Neutrophil (primary cell): ENCODE data around the gene KCNIP1.

Source experiments
- H3K27ac ChIP-seq: fragments of 200-600 bp; sonication (generic); 2 replicates; pipeline ENCODE4 v1.5.1; 2016; ENCODE audit warnings: mild to moderate bottlenecking, moderate library complexity
- H3K27me3 ChIP-seq: fragments of 200-600 bp; sonication (generic); 2 replicates; pipeline ENCODE4 v1.6.0; 2016; ENCODE audit warnings: mild to moderate bottlenecking
- H3K36me3 ChIP-seq: fragments of 200-600 bp; sonication (generic); 2 replicates; pipeline ENCODE4 v1.5.1; 2017
- H3K4me1 ChIP-seq, 2 experiments: fragments of 200-600 bp in 1 of 2; sonication (generic) in 1 of 2; 1 replicate in 1 of 2; 2 replicates in 1 of 2; pipeline versions ENCODE4 v1.5.1 to v1.6.1; 2013 to 2016; ENCODE audit warnings: low read depth in 1 of 2, low read length in 1 of 2, mild to moderate bottlenecking in 1 of 2, moderate library complexity in 1 of 2; ENCODE audit not compliant: control insufficient read depth in 1 of 2, insufficient read depth in 1 of 2
- H3K4me3 ChIP-seq, 2 experiments: fragments of 200-600 bp in 1 of 2; sonication (generic) in 1 of 2; 1 replicate in 1 of 2; 2 replicates in 1 of 2; pipeline ENCODE4 v1.5.1; 2013 to 2016; ENCODE audit warnings: low read depth in 1 of 2, low read length in 1 of 2, mild to moderate bottlenecking in 1 of 2, moderate library complexity in 1 of 2
- H3K9me3 ChIP-seq: fragments of 200-600 bp; sonication (generic); 2 replicates; pipeline ENCODE4 v1.5.1; 2016
- TF ChIP-seq, protein P1 (sequence below): fragments of 200-600 bp; sonication (generic); IDR thresholded peaks from 2 replicates; pipeline ENCODE4 v1.5.1; 2016; ENCODE audit warnings: antibody characterized with exemption

The KCNIP1 gene

GRCh38 chr5:170694911-170695310 is 191.1 kb downstream of the KCNIP1 start:
- no peaks in the 10 kb centered on the region for H3K4me1 ChIP-seq
- no peak overlapping the region for H3K4me3 ChIP-seq
- H3K27ac ChIP-seq, result no peak overlapping the region
- TF ChIP-seq, protein P1, sequence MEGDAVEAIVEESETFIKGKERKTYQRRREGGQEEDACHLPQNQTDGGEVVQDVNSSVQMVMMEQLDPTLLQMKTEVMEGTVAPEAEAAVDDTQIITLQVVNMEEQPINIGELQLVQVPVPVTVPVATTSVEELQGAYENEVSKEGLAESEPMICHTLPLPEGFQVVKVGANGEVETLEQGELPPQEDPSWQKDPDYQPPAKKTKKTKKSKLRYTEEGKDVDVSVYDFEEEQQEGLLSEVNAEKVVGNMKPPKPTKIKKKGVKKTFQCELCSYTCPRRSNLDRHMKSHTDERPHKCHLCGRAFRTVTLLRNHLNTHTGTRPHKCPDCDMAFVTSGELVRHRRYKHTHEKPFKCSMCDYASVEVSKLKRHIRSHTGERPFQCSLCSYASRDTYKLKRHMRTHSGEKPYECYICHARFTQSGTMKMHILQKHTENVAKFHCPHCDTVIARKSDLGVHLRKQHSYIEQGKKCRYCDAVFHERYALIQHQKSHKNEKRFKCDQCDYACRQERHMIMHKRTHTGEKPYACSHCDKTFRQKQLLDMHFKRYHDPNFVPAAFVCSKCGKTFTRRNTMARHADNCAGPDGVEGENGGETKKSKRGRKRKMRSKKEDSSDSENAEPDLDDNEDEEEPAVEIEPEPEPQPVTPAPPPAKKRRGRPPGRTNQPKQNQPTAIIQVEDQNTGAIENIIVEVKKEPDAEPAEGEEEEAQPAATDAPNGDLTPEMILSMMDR, result no peak
- H3K36me3 ChIP-seq, result no peaks in the 10 kb centered on the region
- H3K27me3 ChIP-seq, result peaks cover 94% of the 10 kb centered on the region
- no peaks in the 10 kb centered on the region for H3K9me3 ChIP-seq

DNA sequence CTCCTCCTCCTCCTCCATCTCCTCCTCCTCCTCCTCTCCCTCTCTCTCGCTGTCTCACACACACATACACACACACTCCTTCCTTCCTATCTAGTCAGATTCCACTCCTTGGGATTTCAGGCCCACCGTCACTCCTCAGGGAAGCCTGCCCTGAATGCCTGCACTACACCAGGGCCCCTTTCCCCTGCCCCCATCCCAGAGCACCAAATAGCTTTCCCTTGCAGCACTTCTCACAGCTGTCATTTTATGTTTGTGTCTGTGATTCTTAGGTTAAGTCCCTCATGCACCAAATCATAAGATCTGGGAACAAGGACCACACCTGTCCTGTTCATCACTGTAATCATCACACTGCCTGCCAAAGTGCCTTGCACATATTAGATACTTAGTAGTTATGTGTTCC is 193.2 kb downstream of the KCNIP1 start:
- Histone ChIP-seq H3K4me3 (no peak overlapping the region), H3K27me3 (peaks cover 91% of the 10 kb centered on the region), H3K27ac (no peak overlapping the region), H3K4me1 (no peaks in the 10 kb centered on the region), H3K9me3 (no peaks in the 10 kb centered on the region), H3K36me3 (no peaks in the 10 kb centered on the region)
- TF ChIP-seq, protein P1, result no peak

- H3K9me3 ChIP-seq, result no peaks in the 10 kb centered on the region
- no peaks in the 10 kb centered on the region for H3K4me1 ChIP-seq
- H3K27ac ChIP-seq, result no peak overlapping the region
- H3K36me3 ChIP-seq, result no peaks in the 10 kb centered on the region
- TF ChIP-seq, protein P1, result no peak
- no peak overlapping the region for H3K4me3 ChIP-seq
- H3K27me3 ChIP-seq, result peaks cover 81% of the 10 kb centered on the region
Observed at GRCh38 chr5:170700503-170700902, 196.7 kb downstream of the KCNIP1 start.

DNA sequence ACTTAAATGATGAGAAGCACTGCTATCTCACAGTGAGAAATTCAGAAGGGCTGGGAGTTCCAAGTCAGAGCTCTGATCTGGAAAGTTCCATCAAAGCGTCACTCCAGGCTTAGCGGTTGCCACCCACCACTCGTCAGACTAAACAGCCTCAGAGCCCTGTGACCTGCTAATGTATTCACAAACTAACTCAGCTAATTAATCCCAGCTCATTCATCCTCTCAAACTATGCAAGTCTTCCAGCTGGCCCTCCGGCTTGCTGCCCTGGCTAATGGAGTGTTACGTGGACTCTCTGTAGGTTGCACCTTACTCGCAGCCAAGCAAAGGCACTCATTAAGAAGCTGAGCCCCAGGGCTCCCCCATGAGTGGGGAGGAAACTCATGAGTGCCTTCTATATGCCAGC is 197.5 kb downstream of the KCNIP1 start:
- Histone ChIP-seq H3K27ac (no peak overlapping the region), H3K9me3 (no peaks in the 10 kb centered on the region), H3K4me3 (no peak overlapping the region), H3K36me3 (no peaks in the 10 kb centered on the region), H3K27me3 (peaks cover 83% of the 10 kb centered on the region), H3K4me1 (no peaks in the 10 kb centered on the region)
- TF ChIP-seq, protein P1, result no peak

DNA sequence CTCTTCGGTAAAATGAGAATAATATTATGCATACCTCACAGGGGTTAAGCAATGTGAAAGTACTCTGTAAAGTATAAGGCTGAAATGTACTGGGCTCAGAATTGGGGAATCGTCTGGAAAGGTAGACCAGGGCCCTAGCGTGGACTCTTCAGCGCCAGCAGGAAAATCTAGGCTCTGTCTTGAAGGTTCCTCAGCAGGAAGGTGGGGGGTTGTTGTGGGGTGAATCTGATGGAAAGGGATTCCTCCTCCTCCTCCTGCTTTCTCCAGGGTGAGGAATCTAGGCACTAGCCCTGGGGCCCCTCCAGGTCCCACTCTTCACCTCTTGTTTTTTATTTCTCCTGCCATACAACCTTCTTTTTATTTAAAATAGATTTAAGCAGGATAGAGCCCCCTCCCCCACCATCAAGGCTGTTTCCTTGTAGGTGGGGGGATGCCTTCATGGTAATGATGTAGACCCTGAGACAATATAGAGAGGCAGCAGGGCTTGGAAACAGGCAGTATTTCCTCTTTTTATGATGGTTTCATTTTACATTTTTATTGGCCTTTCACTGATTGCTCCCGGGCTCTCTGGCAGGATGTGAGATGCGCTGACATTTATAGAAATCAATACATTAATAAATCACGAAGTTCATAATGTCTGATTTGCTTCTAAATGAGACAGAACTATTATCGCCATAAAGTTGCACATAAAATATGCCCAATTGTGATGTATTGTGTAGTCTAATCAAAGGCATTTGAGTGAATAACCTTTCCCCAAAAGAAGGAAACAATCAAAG is 200.8 kb downstream of the KCNIP1 start:
- no peak overlapping the region for H3K4me3 ChIP-seq
- H3K27ac ChIP-seq, result no peak overlapping the region
- no peaks in the 10 kb centered on the region for H3K36me3 ChIP-seq
- H3K9me3 ChIP-seq, result no peaks in the 10 kb centered on the region
- TF ChIP-seq, protein P1, result no peak
- peaks cover 76% of the 10 kb centered on the region for H3K27me3 ChIP-seq
- no peaks in the 10 kb centered on the region for H3K4me1 ChIP-seq
